Activated CD4-positive, alpha-beta T cell treated with anti-CD3 and anti-CD28 coated beads for 48 hours (primary cell): Measurements from ENCODE around the gene ATG2B.
"Not testable (repeated sequence)": the region's sequence is repeated elsewhere in the genome, so short reads cannot be mapped to it uniquely, and the experiment has no call there.

Source experiments
- DNase-seq: peaks from one replicate; pipeline ENCODE4 v3.0.0-alpha.2; 2020

ATG2B gene

GRCh38 chr14:96376093-96376492, 13.0 kb upstream of the ATG2B start:
- DNase-seq = no peak

GRCh38 chr14:96373538-96373937, 10.4 kb upstream of the ATG2B start:
- DNase-seq = no peak

GRCh38 chr14:96370528-96370927, 7.4 kb upstream of the ATG2B start:
- no peak for DNase-seq

- DNase-seq = no peak
These were observed 5.4 kb upstream of the ATG2B start for GRCh38 chr14:96368534-96368933.

GRCh38 chr14:96364962-96365361, 1.8 kb upstream of the ATG2B start:
- no peak for DNase-seq

GRCh38 chr14:96363751-96364336, 703 bp upstream of the ATG2B start:
- peak; percentile 51 for DNase-seq

- DNase-seq = peak; percentile 64
These were observed 823 bp downstream of the ATG2B start for GRCh38 chr14:96362071-96362964.

- DNase-seq = no peak
These were observed 3.2 kb downstream of the ATG2B start for GRCh38 chr14:96359959-96360358.

- no peak for DNase-seq
These were observed 5.9 kb downstream of the ATG2B start for GRCh38 chr14:96357216-96357615.

- no peak for DNase-seq
These were observed 8.9 kb downstream of the ATG2B start for GRCh38 chr14:96354246-96354645.

- no peak for DNase-seq
These were observed 10.4 kb downstream of the ATG2B start for GRCh38 chr14:96352708-96353107.

GRCh38 chr14:96351986-96352385, 11.2 kb downstream of the ATG2B start:
- no peak for DNase-seq

- DNase-seq = no peak
These were observed 13.7 kb downstream of the ATG2B start for GRCh38 chr14:96349286-96350075.

- not testable (repeated sequence) for DNase-seq
These were observed 15.2 kb downstream of the ATG2B start for GRCh38 chr14:96347957-96348356.

- DNase-seq = no peak
These were observed 17.5 kb downstream of the ATG2B start for GRCh38 chr14:96345669-96346068.

GRCh38 chr14:96341323-96341722, 21.8 kb downstream of the ATG2B start:
- DNase-seq = no peak

- no peak for DNase-seq
These were observed 24.6 kb downstream of the ATG2B start for GRCh38 chr14:96338551-96338950.

- DNase-seq = no peak
These were observed 38.9 kb downstream of the ATG2B start for GRCh38 chr14:96324219-96324618.

- DNase-seq = no peak
These were observed 42.5 kb downstream of the ATG2B start for GRCh38 chr14:96320605-96321004.

GRCh38 chr14:96318836-96319235, 44.3 kb downstream of the ATG2B start:
- no peak for DNase-seq

- no peak for DNase-seq
These were observed 47.1 kb downstream of the ATG2B start for GRCh38 chr14:96316087-96316486.

GRCh38 chr14:96310906-96311305, 52.2 kb downstream of the ATG2B start:
- DNase-seq = no peak

GRCh38 chr14:96309896-96310330, 53.2 kb downstream of the ATG2B start:
- DNase-seq = no peak
